Kidney (tissue), 22 donors: ENCODE results near the gene MUC3A. TPM values are rescaled to one million over a fixed set of nuclear protein-coding genes. Genes with fewer than 3 reads are reported as not detected.

Experiments
- DNase-seq, 5 donors: peaks; one replicate each; pipeline ENCODE4 v3.0.0-alpha.2; 2013 to 2020
- FAIRE-seq: peaks from 2 replicates; lab custom pipeline; 2012; peaks lifted over from hg19 to GRCh38; lab: Jason Lieb, UNC
- H3K27ac ChIP-seq, 2 donors: one replicate each; pipeline ENCODE4 v1.7.0; 2013; ENCODE audit warnings: low read depth in 2 of 2, low read length in 2 of 2, inconsistent platforms in 1 of 2
- H3K27me3 ChIP-seq: one replicate; pipeline ENCODE4 v1.7.1; 2013; ENCODE audit warnings: low read length, inconsistent platforms; ENCODE audit not compliant: control insufficient read depth, insufficient read depth
- H3K36me3 ChIP-seq, 3 donors: one replicate each; pipeline versions ENCODE4 v1.7.0 to v1.7.1; 2013; ENCODE audit warnings: low read length in 3 of 3, control low read depth in 1 of 3, inconsistent platforms in 1 of 3; ENCODE audit not compliant: insufficient read depth in 3 of 3, control insufficient read depth in 2 of 3
- H3K4me1 ChIP-seq, 3 donors: one replicate each; pipeline versions ENCODE4 v1.7.0 to v1.7.1; 2013; ENCODE audit warnings: low read length in 3 of 3, inconsistent platforms in 1 of 3, low read depth in 1 of 3; ENCODE audit not compliant: control insufficient read depth in 2 of 3, insufficient read depth in 2 of 3
- H3K4me3 ChIP-seq, 3 donors: one replicate each; pipeline versions ENCODE4 v1.7.0 to v1.8.1; 2013; ENCODE audit warnings: low read length in 3 of 3, control low read depth in 1 of 3, inconsistent platforms in 1 of 3
- H3K9ac ChIP-seq, 3 donors: one replicate each; pipeline versions ENCODE4 v1.7.0 to v1.7.1; 2013; ENCODE audit warnings: low read length in 3 of 3, control low read depth in 1 of 3, inconsistent platforms in 1 of 3
- H3K9me3 ChIP-seq, 3 donors: one replicate each; pipeline versions ENCODE4 v1.7.0 to v1.7.1; 2013; ENCODE audit warnings: low read length in 3 of 3, control low read depth in 1 of 3, inconsistent platforms in 1 of 3; ENCODE audit not compliant: control insufficient read depth in 2 of 3, insufficient read depth in 1 of 3
- intact Hi-C: fragments of 100-400 bp; cut with DNase I; formaldehyde crosslinking; loops from one replicate; pipeline ENCODE4 v1.11.1; 2022
- long read RNA-seq, 10 donors: library from polyadenylated mRNA in 1 of 10; unstranded in 1 of 10; transcript quantifications; one replicate each; pipeline ENCODE4 v2.0.0 and lab custom pipeline, GENCODE V29; 2021 to 2026
- polyA plus RNA-seq: library from polyadenylated mRNA; stranded (reverse); fragments of 350-450 nt; fragmentation: Illumina TruSeq; extraction: RNeasy Lipid Tissue Mini Kit (QIAGEN cat#74804); gene quantifications from one replicate; pipeline ENCODE4 v1.2.3, GENCODE V29; 2014; ENCODE audit warnings: low read depth, low replicate concordance; ENCODE audit not compliant: insufficient read depth
- total RNA-seq: library from RNA; stranded (reverse); fragmentation: NEBNext Ultra II Directional; extraction: Animal tissue kit (Norgen Biotek cat#: 25700); gene quantifications from one replicate; pipeline ENCODE4 v1.2.1, GENCODE V29; 2021
- TF ChIP-seq, protein P1 (sequence below): IDR thresholded peaks from 3 replicates; pipeline ENCODE4 v1.5.1; 2012; ENCODE audit warnings: mild to moderate bottlenecking, moderate library complexity, borderline replicate concordance; ENCODE audit not compliant: insufficient read depth; ENCODE audit errors: extremely low read depth
- donor health status: control.
- donor health status: control.
- donor health status: control.
- donor health status: control.
- donor health status: control.
- donor health status: DM: yes; HTN: yes; CAD: no.
- donor health status: Normal renal cell carcinoma (clear cell type).

MUC3A gene, protein sequence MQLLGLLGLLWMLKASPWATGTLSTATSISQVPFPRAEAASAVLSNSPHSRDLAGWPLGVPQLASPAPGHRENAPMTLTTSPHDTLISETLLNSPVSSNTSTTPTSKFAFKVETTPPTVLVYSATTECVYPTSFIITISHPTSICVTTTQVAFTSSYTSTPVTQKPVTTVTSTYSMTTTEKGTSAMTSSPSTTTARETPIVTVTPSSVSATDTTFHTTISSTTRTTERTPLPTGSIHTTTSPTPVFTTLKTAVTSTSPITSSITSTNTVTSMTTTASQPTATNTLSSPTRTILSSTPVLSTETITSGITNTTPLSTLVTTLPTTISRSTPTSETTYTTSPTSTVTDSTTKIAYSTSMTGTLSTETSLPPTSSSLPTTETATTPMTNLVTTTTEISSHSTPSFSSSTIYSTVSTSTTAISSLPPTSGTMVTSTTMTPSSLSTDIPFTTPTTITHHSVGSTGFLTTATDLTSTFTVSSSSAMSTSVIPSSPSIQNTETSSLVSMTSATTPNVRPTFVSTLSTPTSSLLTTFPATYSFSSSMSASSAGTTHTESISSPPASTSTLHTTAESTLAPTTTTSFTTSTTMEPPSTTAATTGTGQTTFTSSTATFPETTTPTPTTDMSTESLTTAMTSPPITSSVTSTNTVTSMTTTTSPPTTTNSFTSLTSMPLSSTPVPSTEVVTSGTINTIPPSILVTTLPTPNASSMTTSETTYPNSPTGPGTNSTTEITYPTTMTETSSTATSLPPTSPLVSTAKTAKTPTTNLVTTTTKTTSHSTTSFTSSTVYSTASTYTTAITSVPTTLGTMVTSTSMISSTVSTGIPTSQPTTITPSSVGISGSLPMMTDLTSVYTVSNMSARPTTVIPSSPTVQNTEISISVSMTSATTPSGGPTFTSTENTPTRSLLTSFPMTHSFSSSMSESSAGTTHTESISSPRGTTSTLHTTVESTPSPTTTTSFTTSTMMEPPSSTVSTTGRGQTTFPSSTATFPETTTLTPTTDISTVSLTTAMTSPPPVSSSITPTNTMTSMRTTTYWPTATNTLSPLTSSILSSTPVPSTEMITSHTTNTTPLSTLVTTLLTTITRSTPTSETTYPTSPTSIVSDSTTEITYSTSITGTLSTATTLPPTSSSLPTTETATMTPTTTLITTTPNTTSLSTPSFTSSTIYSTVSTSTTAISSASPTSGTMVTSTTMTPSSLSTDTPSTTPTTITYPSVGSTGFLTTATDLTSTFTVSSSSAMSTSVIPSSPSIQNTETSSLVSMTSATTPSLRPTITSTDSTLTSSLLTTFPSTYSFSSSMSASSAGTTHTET (N-terminal part only)
- total RNA-seq (39.1 TPM), polyA plus RNA-seq (0.65 TPM)
- long read RNA-seq, donor 1, result 0 reads
- long read RNA-seq, donor 2, result 0 reads
- long read RNA-seq, donor 3, result 0 reads
- long read RNA-seq, donor 4, partial matches to known transcripts, result 0 of 1 reads
- long read RNA-seq, donor 4, other reads (novel, unspliced or antisense), result 0 of 1 reads
- long read RNA-seq, donor 5, result 0 reads
- long read RNA-seq, donor 6, result 0 reads
- long read RNA-seq, donor 7, partial matches to known transcripts, result 0 of 9 reads
- long read RNA-seq, donor 7, other reads (novel, unspliced or antisense), result 7 of 9 reads
- long read RNA-seq, donor 8, result 0 reads
- long read RNA-seq, donor 9, result 0 reads
- long read RNA-seq, donor 10, partial matches to known transcripts, result 0 of 2 reads
- long read RNA-seq, donor 10, other reads (novel, unspliced or antisense), result 0 of 2 reads

DNA sequence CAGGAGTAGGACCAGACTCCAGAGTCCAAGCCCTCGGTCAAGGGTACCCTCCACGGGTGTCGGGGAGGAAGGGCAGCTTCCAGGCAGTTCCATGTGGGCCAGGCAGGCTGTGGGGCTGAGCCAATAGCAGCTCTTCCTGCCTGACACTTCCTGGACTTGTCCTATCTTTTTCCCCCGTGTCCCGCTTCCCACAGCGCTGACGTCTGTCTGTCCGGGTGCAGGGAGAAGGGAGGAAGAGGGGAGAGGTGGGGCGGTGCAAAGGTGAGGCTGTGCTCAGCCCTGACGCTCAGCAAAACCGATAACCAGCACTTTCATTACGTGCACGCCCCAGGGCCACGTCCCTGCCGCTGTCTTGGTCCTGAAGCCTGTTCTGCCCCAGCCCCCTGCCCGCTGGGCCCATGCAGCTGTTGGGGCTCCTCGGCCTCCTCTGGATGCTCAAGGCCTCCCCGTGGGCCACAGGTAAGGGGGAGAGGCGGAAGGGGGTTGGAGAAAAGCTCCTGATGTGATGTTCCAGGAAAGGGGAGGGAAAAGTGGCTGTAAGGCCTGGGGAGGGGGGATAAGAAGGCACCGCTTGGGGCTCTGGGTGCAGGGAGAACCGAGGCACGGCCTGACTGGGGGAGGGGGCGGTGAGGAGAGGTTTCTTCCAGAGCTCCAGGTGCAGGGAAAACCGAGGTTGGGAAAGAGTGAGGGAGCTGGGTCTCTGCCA, at the start of gene MUC3A:
Gene MUC3A (plus strand): TSS at position 308 of the 706 bp plus-strand sequence. CDS start 91 bp downstream, at position 399.
- H3K36me3 ChIP-seq, result no peaks in the 10 kb centered on the region
- intact Hi-C loops, result no loop called here
- H3K4me1 ChIP-seq, result no peaks in the 10 kb centered on the region
- no peak within 1 kb of the TSS for H3K9ac ChIP-seq
- TF ChIP-seq, protein P1, sequence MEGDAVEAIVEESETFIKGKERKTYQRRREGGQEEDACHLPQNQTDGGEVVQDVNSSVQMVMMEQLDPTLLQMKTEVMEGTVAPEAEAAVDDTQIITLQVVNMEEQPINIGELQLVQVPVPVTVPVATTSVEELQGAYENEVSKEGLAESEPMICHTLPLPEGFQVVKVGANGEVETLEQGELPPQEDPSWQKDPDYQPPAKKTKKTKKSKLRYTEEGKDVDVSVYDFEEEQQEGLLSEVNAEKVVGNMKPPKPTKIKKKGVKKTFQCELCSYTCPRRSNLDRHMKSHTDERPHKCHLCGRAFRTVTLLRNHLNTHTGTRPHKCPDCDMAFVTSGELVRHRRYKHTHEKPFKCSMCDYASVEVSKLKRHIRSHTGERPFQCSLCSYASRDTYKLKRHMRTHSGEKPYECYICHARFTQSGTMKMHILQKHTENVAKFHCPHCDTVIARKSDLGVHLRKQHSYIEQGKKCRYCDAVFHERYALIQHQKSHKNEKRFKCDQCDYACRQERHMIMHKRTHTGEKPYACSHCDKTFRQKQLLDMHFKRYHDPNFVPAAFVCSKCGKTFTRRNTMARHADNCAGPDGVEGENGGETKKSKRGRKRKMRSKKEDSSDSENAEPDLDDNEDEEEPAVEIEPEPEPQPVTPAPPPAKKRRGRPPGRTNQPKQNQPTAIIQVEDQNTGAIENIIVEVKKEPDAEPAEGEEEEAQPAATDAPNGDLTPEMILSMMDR, result no peak
- FAIRE-seq (no peak), DNase-seq (no peak)
- H3K27me3 ChIP-seq, result no peaks in the 10 kb centered on the region
- no peak within 1 kb of the TSS for H3K4me3 ChIP-seq
- H3K9me3 ChIP-seq, result no peaks in the 10 kb centered on the region
- no peak within 1 kb of the TSS for H3K27ac ChIP-seq

DNA sequence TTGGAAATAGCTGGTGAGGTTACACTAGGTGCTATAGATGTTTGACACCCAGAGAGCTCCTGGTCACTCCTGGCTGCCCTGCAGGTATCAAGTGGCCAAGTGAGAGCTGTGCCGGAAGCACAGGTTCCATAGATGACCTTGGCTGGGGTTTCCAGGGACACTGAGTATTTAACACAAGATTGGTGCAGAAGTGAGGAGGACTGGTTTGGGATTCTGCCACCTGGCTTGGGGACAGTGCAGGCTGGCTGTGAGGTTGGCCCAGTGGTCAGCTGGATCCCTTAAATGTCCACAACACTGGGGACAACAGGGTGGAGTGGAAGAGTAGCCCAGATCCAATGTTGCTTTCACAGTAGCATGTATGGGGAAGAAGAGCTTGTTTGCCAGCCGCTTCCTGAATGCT, 48.4 kb upstream of the MUC3A start:
- H3K4me3 ChIP-seq, result no peak overlapping the region
- H3K4me1 ChIP-seq, result peaks cover 0 to 5% (median 0%) of the 10 kb centered on the region in 3 donors
- no peak overlapping the region for H3K27ac ChIP-seq
- no peaks in the 10 kb centered on the region for H3K9me3 ChIP-seq
- H3K36me3 ChIP-seq, result no peaks in the 10 kb centered on the region
- intact Hi-C loops, result no loop called here
- DNase-seq, result no peak
- TF ChIP-seq, protein P1, result no peak
- H3K9ac ChIP-seq, result no peak overlapping the region
- H3K27me3 ChIP-seq, result peaks cover 4% of the 10 kb centered on the region
- no peak for FAIRE-seq

DNA sequence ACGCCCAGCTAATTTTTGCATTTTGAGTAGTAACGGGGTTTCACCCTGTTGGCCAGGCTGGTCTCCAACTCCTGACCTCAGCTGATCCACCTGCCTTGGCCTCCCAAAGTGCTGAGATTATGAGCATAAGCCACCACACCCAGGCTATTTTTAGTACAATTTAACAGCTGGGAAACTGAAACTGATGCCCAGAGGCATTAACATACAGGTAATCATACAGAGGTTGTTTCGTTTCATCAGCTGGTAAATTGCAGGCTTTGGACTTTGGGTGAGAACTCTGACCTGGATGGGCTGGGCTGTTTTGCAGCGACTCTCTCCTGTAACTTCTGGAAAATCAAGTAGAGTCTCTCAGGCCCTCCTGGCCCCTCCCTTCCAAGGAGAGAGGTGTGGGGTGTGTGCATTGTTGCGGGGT, 47.4 kb upstream of the MUC3A start:
- Histone ChIP-seq H3K36me3 (no peaks in the 10 kb centered on the region), H3K4me1 (no peaks in the 10 kb centered on the region), H3K9me3 (no peaks in the 10 kb centered on the region), H3K4me3 (no peak overlapping the region), H3K27me3 (no peaks in the 10 kb centered on the region), H3K9ac (no peak overlapping the region), H3K27ac (no peak overlapping the region)
- intact Hi-C loops, result no loop called here
- FAIRE-seq, result no peak
- DNase-seq, result no peak
- TF ChIP-seq, protein P1, result no peak
